ENCODE results near the gene ZNF205.

DNA sequence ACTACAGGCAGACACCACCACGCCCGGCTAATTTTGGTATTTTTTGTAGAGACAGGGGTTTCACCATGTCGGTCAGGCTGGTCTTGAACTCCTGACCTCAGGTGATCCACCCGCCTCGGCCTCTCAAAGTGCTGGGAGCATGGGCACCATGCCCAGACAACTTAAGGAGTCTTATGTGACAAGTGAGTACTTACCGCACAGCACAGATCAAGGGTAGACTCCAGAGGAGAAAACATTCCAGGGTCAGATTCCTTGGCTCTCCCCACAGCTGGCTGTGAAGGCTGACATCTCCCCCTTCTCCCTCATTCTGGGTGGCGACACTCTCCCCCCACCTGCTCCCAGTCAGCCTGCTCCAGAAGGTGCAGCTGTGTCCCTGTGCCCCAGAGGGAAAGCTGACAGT, 23.9 kb upstream of the ZNF205 start:
- TF ChIP-seq, protein P1, sequence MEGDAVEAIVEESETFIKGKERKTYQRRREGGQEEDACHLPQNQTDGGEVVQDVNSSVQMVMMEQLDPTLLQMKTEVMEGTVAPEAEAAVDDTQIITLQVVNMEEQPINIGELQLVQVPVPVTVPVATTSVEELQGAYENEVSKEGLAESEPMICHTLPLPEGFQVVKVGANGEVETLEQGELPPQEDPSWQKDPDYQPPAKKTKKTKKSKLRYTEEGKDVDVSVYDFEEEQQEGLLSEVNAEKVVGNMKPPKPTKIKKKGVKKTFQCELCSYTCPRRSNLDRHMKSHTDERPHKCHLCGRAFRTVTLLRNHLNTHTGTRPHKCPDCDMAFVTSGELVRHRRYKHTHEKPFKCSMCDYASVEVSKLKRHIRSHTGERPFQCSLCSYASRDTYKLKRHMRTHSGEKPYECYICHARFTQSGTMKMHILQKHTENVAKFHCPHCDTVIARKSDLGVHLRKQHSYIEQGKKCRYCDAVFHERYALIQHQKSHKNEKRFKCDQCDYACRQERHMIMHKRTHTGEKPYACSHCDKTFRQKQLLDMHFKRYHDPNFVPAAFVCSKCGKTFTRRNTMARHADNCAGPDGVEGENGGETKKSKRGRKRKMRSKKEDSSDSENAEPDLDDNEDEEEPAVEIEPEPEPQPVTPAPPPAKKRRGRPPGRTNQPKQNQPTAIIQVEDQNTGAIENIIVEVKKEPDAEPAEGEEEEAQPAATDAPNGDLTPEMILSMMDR (tag by site-specific recombination; IDR thresholded peaks at IDR 0.05) = no peak
- no peak for TF ChIP-seq ZNF274 (IDR thresholded peaks at IDR 0.05; ENCODE audit: low read length)
- no peak for TF ChIP-seq ZNF274 (tag by site-specific recombination; IDR thresholded peaks at IDR 0.05; ENCODE audit: borderline replicate concordance)
- TF ChIP-seq SALL2 (tag by site-specific recombination; IDR thresholded peaks at IDR 0.05; ENCODE audit: borderline replicate concordance) = no peak
- TF ChIP-seq, protein P2, sequence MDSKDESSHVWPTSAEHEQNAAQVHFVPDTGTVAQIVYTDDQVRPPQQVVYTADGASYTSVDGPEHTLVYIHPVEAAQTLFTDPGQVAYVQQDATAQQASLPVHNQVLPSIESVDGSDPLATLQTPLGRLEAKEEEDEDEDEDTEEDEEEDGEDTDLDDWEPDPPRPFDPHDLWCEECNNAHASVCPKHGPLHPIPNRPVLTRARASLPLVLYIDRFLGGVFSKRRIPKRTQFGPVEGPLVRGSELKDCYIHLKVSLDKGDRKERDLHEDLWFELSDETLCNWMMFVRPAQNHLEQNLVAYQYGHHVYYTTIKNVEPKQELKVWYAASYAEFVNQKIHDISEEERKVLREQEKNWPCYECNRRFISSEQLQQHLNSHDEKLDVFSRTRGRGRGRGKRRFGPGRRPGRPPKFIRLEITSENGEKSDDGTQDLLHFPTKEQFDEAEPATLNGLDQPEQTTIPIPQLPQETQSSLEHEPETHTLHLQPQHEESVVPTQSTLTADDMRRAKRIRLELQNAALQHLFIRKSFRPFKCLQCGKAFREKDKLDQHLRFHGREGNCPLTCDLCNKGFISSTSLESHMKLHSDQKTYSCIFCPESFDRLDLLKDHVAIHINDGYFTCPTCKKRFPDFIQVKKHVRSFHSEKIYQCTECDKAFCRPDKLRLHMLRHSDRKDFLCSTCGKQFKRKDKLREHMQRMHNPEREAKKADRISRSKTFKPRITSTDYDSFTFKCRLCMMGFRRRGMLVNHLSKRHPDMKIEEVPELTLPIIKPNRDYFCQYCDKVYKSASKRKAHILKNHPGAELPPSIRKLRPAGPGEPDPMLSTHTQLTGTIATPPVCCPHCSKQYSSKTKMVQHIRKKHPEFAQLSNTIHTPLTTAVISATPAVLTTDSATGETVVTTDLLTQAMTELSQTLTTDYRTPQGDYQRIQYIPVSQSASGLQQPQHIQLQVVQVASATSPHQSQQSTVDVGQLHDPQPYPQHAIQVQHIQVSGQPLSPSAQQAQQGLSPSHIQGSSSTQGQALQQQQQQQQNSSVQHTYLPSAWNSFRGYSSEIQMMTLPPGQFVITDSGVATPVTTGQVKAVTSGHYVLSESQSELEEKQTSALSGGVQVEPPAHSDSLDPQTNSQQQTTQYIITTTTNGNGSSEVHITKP (tag by site-specific recombination; IDR thresholded peaks at IDR 0.05) = no peak
- TF ChIP-seq KLF8 (tag by site-specific recombination; IDR thresholded peaks at IDR 0.05) = no peak
- TF ChIP-seq ZBTB8A (tag by site-specific recombination; IDR thresholded peaks at IDR 0.05) = no peak
- no peak for TF ChIP-seq ZNF394 (tag by site-specific recombination; IDR thresholded peaks at IDR 0.05; ENCODE audit: borderline replicate concordance)
- no peak for TF ChIP-seq PATZ1 (tag by site-specific recombination; IDR thresholded peaks at IDR 0.05)
- TF ChIP-seq ZNF629 (tag by site-specific recombination; IDR thresholded peaks at IDR 0.05) = no peak
- TF ChIP-seq, protein P3, sequence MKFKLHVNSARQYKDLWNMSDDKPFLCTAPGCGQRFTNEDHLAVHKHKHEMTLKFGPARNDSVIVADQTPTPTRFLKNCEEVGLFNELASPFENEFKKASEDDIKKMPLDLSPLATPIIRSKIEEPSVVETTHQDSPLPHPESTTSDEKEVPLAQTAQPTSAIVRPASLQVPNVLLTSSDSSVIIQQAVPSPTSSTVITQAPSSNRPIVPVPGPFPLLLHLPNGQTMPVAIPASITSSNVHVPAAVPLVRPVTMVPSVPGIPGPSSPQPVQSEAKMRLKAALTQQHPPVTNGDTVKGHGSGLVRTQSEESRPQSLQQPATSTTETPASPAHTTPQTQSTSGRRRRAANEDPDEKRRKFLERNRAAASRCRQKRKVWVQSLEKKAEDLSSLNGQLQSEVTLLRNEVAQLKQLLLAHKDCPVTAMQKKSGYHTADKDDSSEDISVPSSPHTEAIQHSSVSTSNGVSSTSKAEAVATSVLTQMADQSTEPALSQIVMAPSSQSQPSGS (tag by site-specific recombination; IDR thresholded peaks at IDR 0.05; ENCODE audit: low read depth) = no peak
- TF ChIP-seq ZFHX2 (tag by site-specific recombination; conservative IDR thresholded peaks at IDR 0.05) = no peak
- no peak for TF ChIP-seq ZNF473 (tag by site-specific recombination; IDR thresholded peaks at IDR 0.05)
